HL-60 (cell line): ENCODE measurements around the gene UPK1B.

Experiments
- DNase-seq, 2 experiments: peaks; one replicate each; pipeline ENCODE4 v3.0.0-alpha.2; 2010 to 2020; ENCODE audit warnings: low read depth in 1 of 2, low spot score in 1 of 2
- H3K27ac ChIP-seq: fragments of 250-450 bp; sonication (Bioruptor Pico); replicated peaks from 2 replicates; pipeline ENCODE4 v1.5.1; 2020; ENCODE audit warnings: mild to moderate bottlenecking, moderate library complexity
- H3K27me3 ChIP-seq: fragments of 250-450 bp; sonication (Bioruptor Pico); 2 replicates; pipeline ENCODE4 v1.5.1; 2021; ENCODE audit warnings: mild to moderate bottlenecking, moderate library complexity; ENCODE audit not compliant: insufficient read depth, poor library complexity, severe bottlenecking
- H3K4me3 ChIP-seq: replicated peaks from 2 replicates; pipeline ENCODE4 v1.5.1; 2011; ENCODE audit warnings: mild to moderate bottlenecking, control low read depth, low read length; ENCODE audit not compliant: insufficient read depth
- GABPA ChIP-seq: IDR thresholded peaks from 2 replicates; pipeline ENCODE4 v1.6.1; 2012; ENCODE audit warnings: low read depth
- POLR2AphosphoS5 ChIP-seq: IDR thresholded peaks from 2 replicates; pipeline ENCODE4 v1.6.1; 2012; ENCODE audit warnings: low read depth
- REST ChIP-seq: IDR thresholded peaks from 2 replicates; pipeline ENCODE4 v1.6.1; 2012; ENCODE audit warnings: low read depth; ENCODE audit not compliant: insufficient replicate concordance
- SPI1 ChIP-seq: IDR thresholded peaks from 2 replicates; pipeline ENCODE4 v1.6.1; 2012; ENCODE audit warnings: low read depth, mild to moderate bottlenecking, borderline replicate concordance
- TF ChIP-seq, protein P1 (sequence below): IDR thresholded peaks from one replicate; pipeline ENCODE4 v1.5.1; 2011; ENCODE audit warnings: low read length, control low read depth, inconsistent platforms; ENCODE audit not compliant: insufficient read depth

UPK1B gene

DNA sequence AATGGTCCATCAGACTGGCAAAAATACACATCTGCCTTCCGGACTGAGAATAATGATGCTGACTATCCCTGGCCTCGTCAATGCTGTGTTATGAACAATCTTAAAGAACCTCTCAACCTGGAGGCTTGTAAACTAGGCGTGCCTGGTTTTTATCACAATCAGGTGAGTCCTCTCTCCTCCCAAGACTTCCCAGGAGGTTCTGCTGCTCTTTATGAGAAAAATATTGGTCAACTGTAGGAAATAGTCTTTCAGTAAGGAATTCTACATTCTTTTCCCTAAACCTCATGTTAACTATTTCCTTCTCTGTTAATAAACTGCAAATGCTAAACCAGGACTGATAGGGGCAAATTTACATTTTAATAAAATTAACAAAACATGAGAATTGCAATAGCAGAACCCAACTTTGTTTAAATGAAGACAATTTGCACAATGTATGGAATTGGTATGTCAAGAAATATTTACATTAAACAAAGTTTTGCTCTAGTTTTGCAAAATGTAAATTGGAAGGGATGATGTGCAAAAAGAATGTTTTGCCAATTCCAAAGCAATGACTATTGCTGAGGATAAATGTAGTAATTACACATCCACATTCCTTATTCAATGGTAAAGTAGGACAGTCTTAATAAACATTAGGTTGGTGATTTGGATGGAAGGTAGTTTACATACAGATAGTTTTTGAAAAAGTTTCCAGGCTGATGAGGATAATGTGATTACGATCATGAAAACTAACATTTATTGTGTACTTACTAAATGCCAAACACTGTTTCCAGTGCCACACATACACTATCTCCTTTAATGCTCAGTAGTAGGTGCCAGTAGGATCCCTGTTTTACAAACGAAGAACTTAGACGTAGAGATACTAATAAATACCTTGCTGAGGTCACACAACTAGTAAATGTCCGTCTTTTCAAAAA lies 21.1 kb downstream of the UPK1B start:
- Histone ChIP-seq H3K4me3 (no peak overlapping the region), H3K27ac (no peak overlapping the region), H3K27me3 (no peaks in the 10 kb centered on the region)
- TF ChIP-seq GABPA (no peak), REST (no peak), POLR2AphosphoS5 (no peak), SPI1 (no peak)
- TF ChIP-seq, protein P1, sequence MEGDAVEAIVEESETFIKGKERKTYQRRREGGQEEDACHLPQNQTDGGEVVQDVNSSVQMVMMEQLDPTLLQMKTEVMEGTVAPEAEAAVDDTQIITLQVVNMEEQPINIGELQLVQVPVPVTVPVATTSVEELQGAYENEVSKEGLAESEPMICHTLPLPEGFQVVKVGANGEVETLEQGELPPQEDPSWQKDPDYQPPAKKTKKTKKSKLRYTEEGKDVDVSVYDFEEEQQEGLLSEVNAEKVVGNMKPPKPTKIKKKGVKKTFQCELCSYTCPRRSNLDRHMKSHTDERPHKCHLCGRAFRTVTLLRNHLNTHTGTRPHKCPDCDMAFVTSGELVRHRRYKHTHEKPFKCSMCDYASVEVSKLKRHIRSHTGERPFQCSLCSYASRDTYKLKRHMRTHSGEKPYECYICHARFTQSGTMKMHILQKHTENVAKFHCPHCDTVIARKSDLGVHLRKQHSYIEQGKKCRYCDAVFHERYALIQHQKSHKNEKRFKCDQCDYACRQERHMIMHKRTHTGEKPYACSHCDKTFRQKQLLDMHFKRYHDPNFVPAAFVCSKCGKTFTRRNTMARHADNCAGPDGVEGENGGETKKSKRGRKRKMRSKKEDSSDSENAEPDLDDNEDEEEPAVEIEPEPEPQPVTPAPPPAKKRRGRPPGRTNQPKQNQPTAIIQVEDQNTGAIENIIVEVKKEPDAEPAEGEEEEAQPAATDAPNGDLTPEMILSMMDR: no peak
- DNase-seq: no peak

DNA sequence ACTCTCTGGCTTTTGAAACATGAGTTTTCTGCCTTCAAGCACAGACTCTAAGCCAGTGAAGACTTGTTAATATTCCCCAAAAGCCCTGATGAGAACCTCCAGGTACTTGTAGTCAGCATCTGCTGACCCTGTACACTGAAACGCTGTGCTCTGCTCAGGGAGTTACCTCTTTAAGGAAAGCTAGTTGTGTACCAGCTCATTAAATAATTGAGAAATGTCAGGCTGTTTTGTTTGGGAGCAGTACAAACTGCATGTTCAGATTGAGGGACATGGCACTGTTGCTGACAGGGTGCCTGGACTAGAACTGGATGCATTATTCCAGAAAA lies 21.7 kb downstream of the UPK1B start:
- H3K4me3 ChIP-seq: no peak overlapping the region
- no peaks in the 10 kb centered on the region for H3K27me3 ChIP-seq
- H3K27ac ChIP-seq: no peak overlapping the region
- no peak for DNase-seq
- no peak for TF ChIP-seq GABPA
- TF ChIP-seq POLR2AphosphoS5: no peak
- TF ChIP-seq, protein P1: no peak
- no peak for TF ChIP-seq SPI1
- TF ChIP-seq REST: no peak

GRCh38 chr3:119195911-119196310 lies 22.5 kb downstream of the UPK1B start:
- no peak overlapping the region for H3K4me3 ChIP-seq
- no peak overlapping the region for H3K27ac ChIP-seq
- no peaks in the 10 kb centered on the region for H3K27me3 ChIP-seq
- TF ChIP-seq POLR2AphosphoS5: no peak
- DNase-seq: no peak

GRCh38 chr3:119205209-119205608 lies 31.8 kb downstream of the UPK1B start:
- TF ChIP-seq GABPA (no peak), POLR2AphosphoS5 (no peak), SPI1 (no peak), REST (no peak)
- TF ChIP-seq, protein P1: no peak
- H3K27ac ChIP-seq: no peak overlapping the region
- H3K4me3 ChIP-seq: no peak overlapping the region
- DNase-seq: no peak
- no peaks in the 10 kb centered on the region for H3K27me3 ChIP-seq
